C4-2B (cell line): Measurements from ENCODE around the gene GPSM3.

Experiments used
- ZFX ChIP-seq: fragments of 450-650 bp; IDR thresholded peaks from 2 replicates; pipeline ENCODE4 v1.6.1; 2017
- TF ChIP-seq, protein P1 (sequence below): fragments of 450-650 bp; conservative IDR thresholded peaks from 2 replicates; pipeline ENCODE4 v1.5.1; 2017; ENCODE audit warnings: mild to moderate bottlenecking

DNA sequence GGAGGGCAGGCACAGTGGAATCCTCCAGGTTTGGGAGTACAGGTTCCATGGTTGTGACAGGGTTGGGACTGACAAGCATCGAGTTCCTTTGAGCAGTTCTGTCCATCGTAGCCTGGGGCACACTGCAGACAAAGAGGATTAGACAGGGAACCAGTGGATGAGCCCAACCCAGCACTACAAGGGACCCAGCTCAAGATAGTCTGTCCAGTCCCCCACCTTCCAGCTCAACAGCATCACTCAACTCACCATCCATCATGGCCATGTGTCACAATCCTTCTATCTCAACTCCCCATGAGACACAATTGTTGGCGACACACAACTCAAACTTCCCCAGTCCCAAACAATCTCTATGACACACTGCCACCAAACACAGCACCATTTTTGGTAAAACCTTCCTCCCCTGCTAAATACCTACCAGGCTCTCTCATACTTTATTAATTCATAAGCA lies 11.8 kb upstream of the GPSM3 start:
- TF ChIP-seq, protein P1, sequence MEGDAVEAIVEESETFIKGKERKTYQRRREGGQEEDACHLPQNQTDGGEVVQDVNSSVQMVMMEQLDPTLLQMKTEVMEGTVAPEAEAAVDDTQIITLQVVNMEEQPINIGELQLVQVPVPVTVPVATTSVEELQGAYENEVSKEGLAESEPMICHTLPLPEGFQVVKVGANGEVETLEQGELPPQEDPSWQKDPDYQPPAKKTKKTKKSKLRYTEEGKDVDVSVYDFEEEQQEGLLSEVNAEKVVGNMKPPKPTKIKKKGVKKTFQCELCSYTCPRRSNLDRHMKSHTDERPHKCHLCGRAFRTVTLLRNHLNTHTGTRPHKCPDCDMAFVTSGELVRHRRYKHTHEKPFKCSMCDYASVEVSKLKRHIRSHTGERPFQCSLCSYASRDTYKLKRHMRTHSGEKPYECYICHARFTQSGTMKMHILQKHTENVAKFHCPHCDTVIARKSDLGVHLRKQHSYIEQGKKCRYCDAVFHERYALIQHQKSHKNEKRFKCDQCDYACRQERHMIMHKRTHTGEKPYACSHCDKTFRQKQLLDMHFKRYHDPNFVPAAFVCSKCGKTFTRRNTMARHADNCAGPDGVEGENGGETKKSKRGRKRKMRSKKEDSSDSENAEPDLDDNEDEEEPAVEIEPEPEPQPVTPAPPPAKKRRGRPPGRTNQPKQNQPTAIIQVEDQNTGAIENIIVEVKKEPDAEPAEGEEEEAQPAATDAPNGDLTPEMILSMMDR, result no peak
- TF ChIP-seq ZFX, result no peak
